HUES48 (cell line): ENCODE data around the gene CARS1.

ENCODE experiments used
- H3K27ac ChIP-seq: one replicate; pipeline ENCODE4 v1.7.0; 2013; ENCODE audit warnings: low read depth, low read length, inconsistent platforms
- H3K27me3 ChIP-seq: 2 replicates; pipeline ENCODE4 v1.6.1; 2013; ENCODE audit warnings: mild to moderate bottlenecking, low read length; ENCODE audit not compliant: control insufficient read depth, insufficient read depth
- H3K36me3 ChIP-seq: 2 replicates; pipeline ENCODE4 v1.6.1; 2013; ENCODE audit warnings: low read length; ENCODE audit not compliant: control insufficient read depth, insufficient read depth
- H3K4me1 ChIP-seq: 2 replicates; pipeline ENCODE4 v1.6.1; 2013; ENCODE audit warnings: mild to moderate bottlenecking, low read length; ENCODE audit not compliant: control insufficient read depth, insufficient read depth
- H3K4me3 ChIP-seq: 2 replicates; pipeline ENCODE4 v1.5.1; 2013; ENCODE audit warnings: mild to moderate bottlenecking, low read depth, low read length
- H3K9ac ChIP-seq: 2 replicates; pipeline ENCODE4 v1.6.1; 2013; ENCODE audit warnings: mild to moderate bottlenecking, low read depth, low read length, moderate library complexity
- H3K9me3 ChIP-seq: 2 replicates; pipeline ENCODE4 v1.6.1; 2013; ENCODE audit warnings: low read length; ENCODE audit not compliant: control insufficient read depth, insufficient read depth

The CARS1 gene

DNA sequence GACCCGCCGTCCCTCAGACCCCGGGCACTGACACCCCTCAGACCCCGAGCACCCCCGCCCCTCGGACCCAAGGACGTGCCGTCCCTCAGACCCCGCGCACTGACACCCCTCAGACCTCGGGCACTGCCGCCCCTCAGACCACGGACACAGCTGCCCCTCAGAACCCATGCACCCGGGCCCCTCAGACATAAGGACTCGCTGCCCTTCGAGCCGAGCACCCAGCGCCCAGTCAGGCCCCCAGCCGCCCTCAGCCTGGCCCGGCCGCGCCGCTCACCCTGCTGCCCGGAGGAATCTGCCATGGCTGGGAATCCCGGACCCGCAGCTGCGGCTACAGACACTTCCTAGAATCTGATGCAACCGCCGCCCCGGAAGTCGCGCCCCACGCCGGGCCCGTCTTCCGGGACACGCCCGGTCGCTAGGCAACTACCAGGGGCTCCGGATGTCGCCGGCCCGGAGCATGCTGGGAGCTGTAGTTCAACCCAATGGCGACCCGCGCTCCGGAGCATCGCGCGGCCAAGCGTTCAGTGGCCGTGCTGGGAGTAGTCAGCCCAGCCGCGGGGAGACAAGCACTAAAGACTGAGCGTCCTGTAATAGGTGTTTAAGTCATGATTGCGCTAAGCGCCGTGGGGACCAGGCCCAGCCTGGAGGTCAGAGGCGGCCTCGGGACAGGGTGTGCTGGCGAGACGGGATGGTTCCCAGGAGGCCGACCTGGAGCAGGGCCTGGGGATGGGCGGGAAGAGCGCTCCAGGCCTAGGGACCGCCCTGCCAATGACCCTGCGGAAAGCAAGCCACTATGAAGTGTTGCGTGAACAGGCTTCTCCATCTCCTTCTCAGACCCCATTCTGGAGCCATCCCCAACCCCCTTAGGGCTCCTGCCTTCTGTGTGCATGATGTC, at the start of gene CARS1:
Gene CARS1, minus strand, starts transcription at position 355 of the 895 bp plus-strand sequence. Its CDS starts 56 bp downstream, at position 299.
- H3K36me3 ChIP-seq: peaks cover 18% of the 10 kb centered on the region
- H3K27ac ChIP-seq: peak within 1 kb of the TSS; percentile 88
- no peaks in the 10 kb centered on the region for H3K27me3 ChIP-seq
- peak within 1 kb of the TSS; percentile 85 for H3K9ac ChIP-seq
- H3K9me3 ChIP-seq: no peaks in the 10 kb centered on the region
- peak within 1 kb of the TSS; percentile 83 for H3K4me3 ChIP-seq
- H3K4me1 ChIP-seq: peaks cover 14% of the 10 kb centered on the region

DNA sequence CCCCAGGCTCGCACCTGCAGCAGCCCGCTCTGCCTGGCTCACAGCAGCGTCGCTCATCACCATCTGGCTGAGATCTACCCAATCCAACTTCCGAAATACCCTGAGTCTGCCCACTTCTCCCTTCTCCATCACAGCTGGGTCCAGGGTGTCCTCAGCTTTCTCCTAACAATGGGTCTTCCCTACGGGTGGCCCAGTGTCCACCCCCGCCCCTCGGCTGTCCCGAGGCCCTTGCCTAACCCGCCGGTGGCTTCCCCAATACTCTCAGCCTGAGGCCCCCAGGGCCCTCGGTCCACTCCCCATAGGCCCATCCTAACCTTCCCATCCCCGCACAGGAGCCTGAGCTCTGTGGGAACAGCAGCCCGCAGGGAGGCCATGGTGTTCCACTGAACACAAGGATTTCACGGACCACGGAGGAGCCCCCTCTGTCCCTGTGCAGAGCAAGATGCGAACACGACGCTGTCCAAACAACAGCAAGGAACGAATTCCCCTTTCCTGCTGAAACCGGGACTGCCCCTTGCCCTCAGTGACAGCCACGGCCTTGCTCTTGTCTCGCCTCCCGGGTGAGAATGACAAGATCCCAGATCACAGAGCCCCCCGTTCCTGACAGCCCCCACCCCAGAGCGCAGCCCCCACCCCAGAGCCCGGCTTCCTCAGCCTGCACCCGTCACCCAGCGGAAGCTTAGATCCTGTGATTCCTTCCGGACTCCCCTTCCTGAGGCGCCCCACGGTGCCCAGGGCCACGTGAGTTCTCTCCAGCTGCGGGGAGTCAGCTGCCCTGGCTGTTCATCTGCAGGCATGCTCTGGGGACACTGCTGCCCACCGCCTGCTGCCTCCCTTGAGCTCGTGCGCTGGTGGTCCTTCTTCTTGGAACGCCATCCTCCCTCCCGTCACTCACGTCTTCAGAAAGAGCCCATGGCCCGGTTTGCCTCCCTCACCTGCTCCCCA, 48.8 kb upstream of the CARS1 start:
- H3K36me3 ChIP-seq: no peaks in the 10 kb centered on the region
- H3K27ac ChIP-seq: no peak overlapping the region
- H3K27me3 ChIP-seq: no peaks in the 10 kb centered on the region
- H3K9ac ChIP-seq: no peak overlapping the region
- no peaks in the 10 kb centered on the region; the same call in 1 of the 2 replicates for H3K4me1 ChIP-seq
- H3K4me3 ChIP-seq: no peak overlapping the region
- no peaks in the 10 kb centered on the region; the same call in 1 of the 2 replicates for H3K9me3 ChIP-seq

DNA sequence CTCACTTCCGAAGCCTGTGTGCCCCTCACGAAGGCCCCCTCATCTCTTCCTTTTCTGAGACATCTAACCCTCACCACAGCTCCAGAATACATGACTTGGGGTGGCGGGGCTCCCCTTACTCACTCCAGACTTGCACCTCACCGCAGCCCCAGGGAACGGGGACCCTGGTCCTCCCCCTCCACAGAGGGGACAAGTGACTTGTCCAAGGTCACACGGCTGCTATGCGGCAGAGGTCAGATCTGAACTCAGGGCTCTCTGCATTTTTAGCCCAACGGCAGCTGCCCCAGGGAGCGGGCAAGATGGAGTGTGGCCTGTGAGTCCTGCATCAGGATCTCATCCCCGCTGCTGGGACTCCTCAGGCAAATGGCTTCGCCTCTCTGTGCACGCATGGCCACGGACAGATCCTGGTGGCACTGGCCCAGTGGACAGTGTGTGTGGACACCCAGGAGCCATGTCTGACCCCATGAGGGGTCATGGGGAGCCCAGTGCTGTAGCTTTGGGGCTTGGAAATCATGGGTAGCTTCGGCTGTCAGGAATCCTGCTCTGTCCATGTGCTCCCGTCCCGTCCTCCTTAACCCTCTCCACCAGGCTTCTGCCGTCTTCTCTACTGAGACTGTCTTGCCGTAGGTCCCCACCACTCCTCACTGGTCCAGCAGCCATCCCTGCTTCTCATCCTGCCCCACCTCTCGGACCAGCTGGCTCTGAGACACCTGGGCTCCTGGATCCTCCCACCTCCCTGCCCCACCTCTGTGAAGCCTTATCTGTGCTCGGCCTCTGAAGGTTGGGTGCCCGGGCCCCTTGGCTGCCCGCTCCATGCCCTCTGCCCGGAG, 48.0 kb upstream of the CARS1 start:
- H3K36me3 ChIP-seq: no peaks in the 10 kb centered on the region
- H3K4me3 ChIP-seq: no peak overlapping the region
- H3K4me1 ChIP-seq: no peaks in the 10 kb centered on the region; the same call in 1 of the 2 replicates
- H3K9me3 ChIP-seq: no peaks in the 10 kb centered on the region
- no peak overlapping the region for H3K9ac ChIP-seq
- H3K27ac ChIP-seq: no peak overlapping the region
- H3K27me3 ChIP-seq: no peaks in the 10 kb centered on the region

GRCh38 chr11:3104051-3104714, 47.0 kb upstream of the CARS1 start:
- Histone ChIP-seq H3K9ac (no peak overlapping the region), H3K27me3 (no peaks in the 10 kb centered on the region), H3K9me3 (no peaks in the 10 kb centered on the region), H3K4me3 (no peak overlapping the region), H3K4me1 (no peaks in the 10 kb centered on the region), H3K27ac (no peak overlapping the region), H3K36me3 (no peaks in the 10 kb centered on the region)

DNA sequence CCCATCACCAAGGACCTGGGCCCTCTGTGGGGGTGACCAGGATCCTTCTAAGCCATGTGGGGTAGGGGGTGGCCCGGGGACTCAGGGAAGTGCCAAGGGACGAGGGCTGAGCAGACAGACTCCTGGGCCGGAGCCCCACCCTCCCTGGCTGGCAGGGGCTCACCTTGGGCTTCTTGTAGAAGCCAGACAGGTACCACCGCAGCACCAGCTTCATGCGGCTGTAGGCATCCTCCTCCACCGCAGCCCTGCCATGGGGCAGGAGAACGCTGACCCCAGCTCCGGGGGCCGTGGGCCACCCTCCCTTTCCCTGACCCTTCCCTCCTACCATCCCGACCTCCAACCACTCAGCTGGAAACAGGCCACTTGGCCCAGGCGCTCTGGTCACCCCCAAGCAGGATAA, 45.9 kb upstream of the CARS1 start:
- Histone ChIP-seq H3K36me3 (no peaks in the 10 kb centered on the region), H3K27me3 (no peaks in the 10 kb centered on the region), H3K9ac (no peak overlapping the region), H3K4me3 (no peak overlapping the region), H3K9me3 (no peaks in the 10 kb centered on the region), H3K27ac (no peak overlapping the region), H3K4me1 (no peaks in the 10 kb centered on the region)

DNA sequence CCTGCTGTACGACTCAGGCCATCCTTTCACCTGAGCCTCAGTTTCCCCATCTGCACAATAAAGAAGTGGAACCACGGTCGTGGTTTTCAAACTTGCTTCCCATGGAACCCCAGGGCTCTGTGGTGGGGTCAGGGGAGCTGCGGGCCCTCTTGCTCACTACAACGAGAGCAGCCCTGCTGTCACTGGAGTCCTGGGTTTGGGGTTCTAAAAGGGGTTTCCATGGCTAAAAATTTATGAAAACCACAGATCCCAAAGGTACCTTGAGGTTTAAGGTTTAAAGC, 45.4 kb upstream of the CARS1 start:
- no peaks in the 10 kb centered on the region for H3K9me3 ChIP-seq
- H3K27me3 ChIP-seq: no peaks in the 10 kb centered on the region
- H3K4me3 ChIP-seq: no peak overlapping the region
- H3K36me3 ChIP-seq: no peaks in the 10 kb centered on the region
- H3K4me1 ChIP-seq: no peaks in the 10 kb centered on the region
- no peak overlapping the region for H3K27ac ChIP-seq
- no peak overlapping the region for H3K9ac ChIP-seq

DNA sequence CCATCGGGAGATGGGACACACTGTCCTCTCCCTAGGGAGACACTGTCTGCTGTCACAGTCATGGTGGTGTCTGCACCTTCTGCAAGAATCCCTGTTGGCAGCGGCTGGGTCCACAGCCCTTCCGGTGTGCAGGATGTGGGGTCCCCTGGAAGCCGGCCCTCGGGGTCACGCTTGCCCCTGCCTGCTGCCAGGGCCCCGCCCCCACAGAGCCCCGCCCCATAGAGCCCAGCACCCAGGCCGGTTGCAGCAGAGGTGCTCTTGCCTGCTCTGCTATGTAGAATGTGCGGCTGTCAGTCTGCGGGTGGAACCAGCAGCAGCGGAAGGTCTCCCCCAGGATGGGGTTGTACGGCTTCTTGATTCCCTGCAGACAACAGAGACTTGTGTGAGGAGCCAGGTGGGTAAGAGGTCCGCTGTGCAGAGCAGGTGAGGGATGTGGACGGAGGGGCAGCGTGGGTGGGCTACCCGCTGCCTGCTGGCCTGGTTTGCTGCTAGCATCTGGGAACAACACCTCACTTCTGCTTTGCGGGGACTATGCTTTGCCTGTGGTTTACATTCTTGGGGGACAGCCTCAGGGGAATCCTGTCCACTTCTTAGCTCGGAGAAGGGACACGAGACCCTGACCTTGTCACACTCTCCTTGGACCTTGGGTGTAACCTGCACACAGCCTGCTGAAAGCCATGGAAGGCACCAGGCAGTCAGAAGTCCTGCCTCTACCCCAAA, 44.9 kb upstream of the CARS1 start:
- Histone ChIP-seq H3K27ac (no peak overlapping the region), H3K9me3 (no peaks in the 10 kb centered on the region), H3K4me1 (no peaks in the 10 kb centered on the region), H3K27me3 (no peaks in the 10 kb centered on the region), H3K36me3 (no peaks in the 10 kb centered on the region), H3K4me3 (no peak overlapping the region), H3K9ac (no peak overlapping the region)

DNA sequence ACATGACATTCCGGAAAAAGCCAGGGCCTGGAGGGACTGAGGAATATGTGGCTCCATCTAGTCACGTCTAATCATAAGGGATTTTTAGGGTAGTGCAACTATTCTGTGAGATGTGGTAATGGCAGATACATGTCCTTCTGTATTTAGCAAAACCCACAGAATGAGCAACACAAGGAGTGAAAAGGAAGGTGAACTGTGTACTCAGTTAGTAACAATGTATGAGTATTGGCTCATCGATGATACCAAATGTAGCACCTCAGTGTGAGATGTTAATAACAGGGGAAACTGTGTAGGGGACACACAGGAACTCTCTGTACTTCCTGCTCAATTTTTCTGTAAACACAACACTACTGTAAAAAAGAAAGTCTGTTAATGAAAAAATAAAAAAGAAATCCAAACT, 42.0 kb upstream of the CARS1 start:
- Histone ChIP-seq H3K27ac (no peak overlapping the region), H3K9me3 (no peaks in the 10 kb centered on the region), H3K36me3 (no peaks in the 10 kb centered on the region), H3K9ac (no peak overlapping the region), H3K4me1 (0 out of 2 replicates have a peak, but pooled peaks cover 3% of the 10 kb centered on the region), H3K27me3 (no peaks in the 10 kb centered on the region), H3K4me3 (no peak overlapping the region)

- Histone ChIP-seq H3K9me3 (no peaks in the 10 kb centered on the region), H3K4me3 (no peak overlapping the region), H3K9ac (no peak overlapping the region), H3K27me3 (no peaks in the 10 kb centered on the region), H3K36me3 (no peaks in the 10 kb centered on the region), H3K27ac (no peak overlapping the region), H3K4me1 (peaks cover 6% of the 10 kb centered on the region; the same call in 1 of the 2 replicates)
Observed at GRCh38 chr11:3096909-3097530, 39.8 kb upstream of the CARS1 start.
